CD4-positive, alpha-beta T cell treated with Interleukin-4 for 1 hour (primary cell): ENCODE data around the gene RPGR.
A peak's percentile ranks its signal among the peaks of the same experiment; 100 is the strongest.

Source experiments
- DNase-seq, 2 donors: peaks; one replicate each; pipeline ENCODE4 v3.0.0-alpha.2; 2020 to 2022

Gene RPGR

GRCh38 chrX:38327007-38327774, at the start of gene RPGR:
TSS of gene RPGR (minus strand) at chrX:38327509. CDS start at chrX:38327367, 142 bp downstream.
- DNase-seq: peak; percentile 93 to 95

- DNase-seq: no peak
Measured at GRCh38 chrX:38376747-38377146, 49.4 kb upstream of the RPGR start.

- DNase-seq: no peak
Measured at GRCh38 chrX:38375891-38376290, 48.6 kb upstream of the RPGR start.

GRCh38 chrX:38374431-38374830, 47.1 kb upstream of the RPGR start:
- DNase-seq: no peak

- DNase-seq: no peak
Measured at GRCh38 chrX:38371641-38372040, 44.3 kb upstream of the RPGR start.

GRCh38 chrX:38368774-38369173, 41.5 kb upstream of the RPGR start:
- DNase-seq: no peak

- DNase-seq: no peak
Measured at GRCh38 chrX:38365954-38366353, 38.6 kb upstream of the RPGR start.

- DNase-seq: no peak
Measured at GRCh38 chrX:38363046-38363445, 35.7 kb upstream of the RPGR start.

GRCh38 chrX:38357747-38358673, 30.7 kb upstream of the RPGR start:
- no peak for DNase-seq

GRCh38 chrX:38356401-38356800, 29.1 kb upstream of the RPGR start:
- DNase-seq: no peak

- no peak for DNase-seq
Measured at GRCh38 chrX:38352362-38352761, 25.1 kb upstream of the RPGR start, which contains the start of gene OTC. TSS of gene OTC (plus strand) at chrX:38352604. CDS start at chrX:38352697, 93 bp downstream.

- no peak for DNase-seq
Measured at GRCh38 chrX:38351346-38351745, 24.0 kb upstream of the RPGR start.

- DNase-seq: peak in 1 of 2 donors; percentile 16
Measured at GRCh38 chrX:38347136-38347535, 19.8 kb upstream of the RPGR start.

GRCh38 chrX:38346150-38346549, 18.8 kb upstream of the RPGR start:
- DNase-seq: no peak

- DNase-seq: no peak
Measured at GRCh38 chrX:38342853-38343778, 15.8 kb upstream of the RPGR start.

- DNase-seq: no peak
Measured at GRCh38 chrX:38341442-38341841, 14.1 kb upstream of the RPGR start.

- DNase-seq: no peak
Measured at GRCh38 chrX:38336538-38337240, 9.4 kb upstream of the RPGR start.

GRCh38 chrX:38335382-38335781, 8.1 kb upstream of the RPGR start:
- no peak for DNase-seq

- DNase-seq: no peak
Measured at GRCh38 chrX:38332505-38332904, 5.2 kb upstream of the RPGR start.

GRCh38 chrX:38327775-38328081, 419 bp upstream of the RPGR start:
- DNase-seq: no peak

- no peak for DNase-seq
Measured at GRCh38 chrX:38326086-38326485, 1.2 kb downstream of the RPGR start.

- DNase-seq: no peak
Measured at GRCh38 chrX:38320819-38321218, 6.5 kb downstream of the RPGR start.
